DMS53 (cell line): ENCODE data around the gene LILRB3.
"Not testable (repeated sequence)": the region's sequence is repeated elsewhere in the genome, so short reads cannot be mapped to it uniquely, and the experiment has no call there.

Source experiments
- DNase-seq: peaks from one replicate; lab custom pipeline; 2025; lab: John Stamatoyannopoulos, UW

Gene LILRB3

DNA sequence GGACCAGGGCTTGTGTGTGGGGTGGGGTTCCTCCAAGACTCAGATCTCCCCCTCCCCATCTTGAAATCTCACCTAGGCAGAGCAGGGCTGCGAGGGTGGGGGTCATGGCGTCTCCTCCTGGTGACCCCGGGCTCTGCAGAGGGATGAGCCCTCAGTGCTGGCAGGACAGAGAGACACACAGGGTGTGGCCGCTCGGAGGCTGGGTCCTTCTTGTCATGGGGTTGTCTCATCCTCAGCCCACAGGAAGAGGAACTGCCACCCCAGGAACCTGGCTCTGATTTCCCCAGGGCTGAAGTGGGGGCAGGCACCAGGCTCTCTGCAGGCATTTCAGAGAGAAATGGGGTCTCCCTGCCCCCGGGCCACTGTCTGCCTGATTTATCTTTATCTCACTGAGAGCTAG is 19.8 kb upstream of the LILRB3 start, which contains the start of gene LILRA6:
Gene LILRA6 (minus strand): TSS at position 145 of the 400 bp plus-strand sequence.
- not testable (repeated sequence) for DNase-seq

DNA sequence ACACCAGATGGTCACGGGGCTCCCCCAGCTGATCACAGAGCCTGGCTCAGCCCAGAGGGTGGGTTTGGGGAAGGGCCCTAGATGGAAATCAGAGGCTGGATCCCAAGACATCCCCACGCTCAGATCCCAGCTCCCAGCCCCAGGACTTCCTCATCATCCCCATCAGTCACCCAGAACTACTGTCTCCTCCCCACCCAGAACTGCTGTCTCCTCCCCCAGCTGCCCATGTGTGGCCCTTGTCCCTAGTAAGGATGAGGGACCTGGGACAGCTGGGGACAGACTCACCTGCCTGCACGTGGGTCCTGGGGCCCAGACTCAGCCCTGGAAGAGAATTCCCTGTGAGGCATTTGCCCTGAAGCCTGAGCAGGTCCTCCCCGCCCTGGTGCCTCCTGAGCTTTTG is 19.4 kb upstream of the LILRB3 start:
- not testable (repeated sequence) for DNase-seq

DNA sequence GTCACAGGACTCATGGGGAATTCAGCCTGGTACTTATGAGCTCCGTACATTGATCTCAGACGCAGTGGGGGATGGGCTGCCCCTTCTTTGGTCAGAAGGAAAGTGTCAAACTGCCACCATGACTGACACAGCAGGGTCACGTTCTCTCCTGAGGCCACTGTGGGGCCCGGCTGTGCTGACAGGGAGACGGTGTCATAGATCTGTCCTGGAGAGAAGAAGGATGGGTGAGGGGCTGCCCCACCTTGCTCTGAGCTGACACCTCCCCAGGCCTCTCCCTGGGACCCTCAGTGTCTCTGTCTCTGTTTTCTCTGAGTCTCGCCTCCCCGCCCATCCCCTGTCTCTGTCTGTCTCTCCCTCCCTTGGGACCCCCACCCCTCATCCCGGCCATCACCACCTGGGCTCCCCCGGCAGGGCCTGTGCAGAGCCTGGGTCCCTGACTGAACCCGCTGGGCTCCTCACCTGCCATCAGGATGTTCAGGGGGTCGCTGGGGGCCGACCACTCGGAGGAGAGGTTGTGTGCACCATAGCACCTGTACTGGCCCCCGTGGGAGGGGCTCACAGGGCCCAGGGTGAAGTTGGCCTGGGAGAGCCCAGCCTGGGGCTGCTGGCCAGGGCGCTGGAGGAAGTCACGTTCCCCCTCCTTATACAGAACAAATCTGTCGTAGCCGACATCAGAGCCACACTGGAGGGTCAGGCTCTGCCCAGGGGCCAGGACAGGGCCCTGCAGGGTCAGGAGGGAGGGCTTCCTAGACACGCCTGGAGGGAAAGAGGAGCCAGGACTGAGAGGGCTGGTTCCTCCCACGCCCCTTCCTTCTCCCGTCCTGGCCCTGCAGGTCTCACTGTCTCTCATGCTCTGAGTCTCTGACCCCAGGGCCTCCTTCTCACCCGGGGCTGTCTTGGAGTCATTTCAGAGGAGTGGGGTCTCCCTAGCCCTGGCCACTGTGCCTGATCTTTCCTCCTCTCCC is 17.8 kb upstream of the LILRB3 start:
- not testable (repeated sequence) for DNase-seq

GRCh38 chr19:54239491-54240371 is 16.9 kb upstream of the LILRB3 start:
- DNase-seq, result not testable (repeated sequence)

DNA sequence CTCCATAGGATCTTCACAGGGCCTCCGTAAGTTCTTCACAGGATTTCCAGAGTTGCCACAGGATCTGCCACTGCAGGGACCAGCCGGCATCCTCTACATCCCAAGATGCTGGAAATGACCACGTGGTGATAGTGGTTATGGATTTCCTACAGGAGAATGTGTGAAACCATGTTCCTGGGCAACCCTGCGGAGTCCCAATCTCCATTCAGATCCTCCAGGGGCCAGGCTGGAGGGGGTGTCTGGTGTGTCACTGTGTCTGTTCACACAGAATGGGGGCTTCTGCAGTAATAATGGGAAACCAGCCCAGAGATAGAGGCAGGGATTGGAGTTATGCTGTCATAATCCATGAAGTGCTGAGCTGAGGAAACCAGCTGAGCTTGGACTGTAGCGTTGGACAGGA is 11.1 kb upstream of the LILRB3 start:
- no peak for DNase-seq

- peak; percentile 90 for DNase-seq
Observed at GRCh38 chr19:54231077-54231931, 8.5 kb upstream of the LILRB3 start.

GRCh38 chr19:54230031-54230430 is 7.2 kb upstream of the LILRB3 start:
- no peak for DNase-seq

- DNase-seq, result no peak
Observed at GRCh38 chr19:54229146-54229545, 6.3 kb upstream of the LILRB3 start.

DNA sequence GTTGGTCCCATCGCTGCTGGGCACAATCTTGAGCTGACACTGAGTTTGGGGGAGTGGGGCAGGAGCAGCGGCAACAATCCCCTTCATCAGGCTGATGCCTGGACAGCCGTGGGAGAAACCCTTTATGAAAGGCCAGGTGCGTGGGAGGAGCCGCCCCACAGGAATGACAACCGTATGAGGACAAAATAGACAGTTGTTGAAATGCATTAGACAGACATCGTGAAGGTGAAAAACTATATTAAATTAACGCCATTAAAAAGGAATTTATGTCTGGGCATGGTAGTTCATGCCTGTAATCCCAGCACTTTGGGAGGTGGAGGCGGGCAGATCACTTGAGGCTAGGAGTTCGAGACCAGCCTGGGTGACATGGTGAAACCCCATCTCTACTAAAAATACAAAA is 1.8 kb upstream of the LILRB3 start:
- not testable (repeated sequence) for DNase-seq

DNA sequence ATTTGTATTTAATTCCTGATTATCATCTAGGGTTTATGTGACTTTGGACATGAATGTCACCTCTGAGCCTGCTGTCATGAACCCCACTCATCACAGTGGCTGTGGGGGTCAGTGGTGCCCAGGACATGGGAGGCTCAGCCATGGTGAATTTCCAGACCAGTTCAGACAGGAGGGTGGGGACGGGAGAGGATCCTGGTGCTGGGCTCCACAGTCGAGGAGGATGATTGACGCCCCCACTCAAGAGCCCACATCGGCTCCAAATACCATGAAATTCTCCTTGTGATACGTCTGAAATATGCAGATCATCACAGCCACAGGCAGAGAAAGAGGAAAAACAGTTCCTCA is 1.1 kb upstream of the LILRB3 start:
- not testable (repeated sequence) for DNase-seq

- not testable (repeated sequence) for DNase-seq
Observed at GRCh38 chr19:54223277-54223936, 600 bp upstream of the LILRB3 start.

- DNase-seq, result not testable (repeated sequence)
Observed at GRCh38 chr19:54221947-54222346, 860 bp downstream of the LILRB3 start.

DNA sequence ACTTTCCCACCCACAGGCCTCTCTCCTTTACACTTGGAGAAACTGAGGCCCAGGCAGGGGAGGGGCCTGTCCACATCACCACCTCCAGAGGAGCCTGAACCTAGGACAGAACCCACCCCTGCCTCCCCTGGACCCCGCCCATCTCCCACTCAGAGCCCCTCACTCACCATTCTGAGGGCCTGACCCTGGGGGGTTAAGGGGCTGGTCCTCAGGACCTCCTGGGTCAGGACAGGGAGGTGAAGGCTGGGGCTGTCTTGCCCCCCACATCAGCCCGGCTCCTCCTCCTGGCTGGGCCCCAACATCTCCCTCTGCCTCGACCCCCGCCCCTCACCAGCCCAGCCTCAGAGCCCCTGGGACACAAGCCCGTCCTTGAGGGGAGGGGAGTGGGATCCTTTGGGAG is 3.1 kb downstream of the LILRB3 start:
- DNase-seq, result not testable (repeated sequence)

DNA sequence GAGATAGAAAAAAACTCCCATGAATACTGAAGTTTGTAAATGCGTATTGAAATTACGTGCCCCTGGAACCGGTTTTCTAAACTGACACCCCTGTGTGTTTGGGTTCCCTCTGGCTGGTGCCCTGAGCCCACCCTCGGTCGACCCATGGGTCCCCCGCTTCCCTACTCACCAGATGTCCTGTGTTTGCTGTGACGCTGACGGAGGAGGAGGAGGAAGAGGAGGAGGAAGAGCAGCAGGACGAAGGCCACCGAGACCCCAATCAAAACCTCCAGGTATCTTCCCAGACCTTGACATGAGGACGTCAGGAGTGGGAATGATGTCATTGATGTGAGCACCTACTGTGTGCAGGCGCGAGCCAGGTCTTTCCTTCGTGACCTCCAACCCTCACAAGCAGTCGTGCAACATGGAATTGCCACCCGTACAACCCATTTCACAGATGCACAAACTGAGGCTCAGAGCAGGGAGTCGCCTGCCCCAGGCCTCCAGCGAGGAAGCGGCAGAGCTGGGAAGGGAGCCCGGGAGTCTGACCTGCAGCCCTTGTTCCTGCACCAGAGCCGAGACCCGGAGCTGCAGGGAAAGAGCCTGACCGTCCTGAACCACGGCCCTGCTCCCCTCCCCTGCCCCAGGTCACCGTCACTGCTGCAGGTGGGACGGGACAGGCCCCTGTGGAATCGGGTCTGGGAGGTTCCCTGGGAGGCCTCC is 3.7 kb downstream of the LILRB3 start:
- DNase-seq, result no peak

GRCh38 chr19:54218259-54218658 is 4.5 kb downstream of the LILRB3 start:
- DNase-seq, result no peak

GRCh38 chr19:54217517-54218247 is 5.1 kb downstream of the LILRB3 start:
- DNase-seq, result not testable (repeated sequence)

- DNase-seq, result no peak
Observed at GRCh38 chr19:54216869-54217268, 5.9 kb downstream of the LILRB3 start.

DNA sequence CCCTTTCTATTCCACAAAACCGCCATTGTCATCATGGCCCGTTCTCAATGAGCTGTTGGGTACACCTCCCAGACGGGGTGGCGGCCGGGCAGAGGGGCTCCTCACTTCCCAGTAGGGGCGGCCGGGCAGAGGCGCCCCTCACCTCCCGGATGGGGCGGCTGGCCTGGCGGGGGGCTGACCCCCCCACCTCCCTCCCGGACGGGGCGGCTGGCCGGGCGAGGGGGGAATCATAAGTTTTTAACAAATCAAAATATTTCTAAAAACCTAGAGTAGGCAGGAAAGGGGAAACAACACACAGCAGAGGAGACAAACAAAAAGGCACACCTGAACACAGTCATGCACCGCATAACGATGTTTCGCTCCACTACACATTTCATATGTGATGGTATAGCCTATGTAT is 8.1 kb downstream of the LILRB3 start:
- DNase-seq, result not testable (repeated sequence)

GRCh38 chr19:54214217-54214616 is 8.6 kb downstream of the LILRB3 start:
- not testable (repeated sequence) for DNase-seq

DNA sequence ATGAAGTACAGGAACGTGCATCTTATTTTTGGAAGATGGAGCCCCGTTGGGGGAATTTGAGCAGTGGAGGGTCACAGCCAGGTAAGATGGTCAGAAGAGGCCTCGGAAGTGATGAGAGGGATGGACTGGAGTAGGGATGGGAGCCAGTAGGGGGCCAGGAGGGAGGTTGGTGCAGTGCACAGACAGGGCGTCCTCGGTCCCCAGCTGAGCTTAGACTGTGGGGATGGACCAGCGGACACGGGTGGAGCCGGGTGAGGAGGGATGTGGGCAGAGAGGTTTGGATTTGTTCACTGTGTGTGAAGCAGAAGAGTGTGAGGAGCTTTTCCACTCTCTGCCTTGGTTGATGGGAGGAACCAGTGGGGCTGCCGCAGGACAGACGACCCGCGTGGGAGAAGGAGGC is 11.6 kb downstream of the LILRB3 start:
- no peak for DNase-seq
